ENCODE data around the gene SGMS2. TPM values are rescaled to one million over a fixed set of nuclear protein-coding genes. Genes with fewer than 3 reads are reported as not detected.

The SGMS2 gene
- total and polyA plus RNA-seq, 9 of the 15 experiments (the other 6 are each of a cell fraction or from before 2014, with no cell fraction given) = 0.07 to 0.25 (median 0.11) TPM; not detected in 5

DNA sequence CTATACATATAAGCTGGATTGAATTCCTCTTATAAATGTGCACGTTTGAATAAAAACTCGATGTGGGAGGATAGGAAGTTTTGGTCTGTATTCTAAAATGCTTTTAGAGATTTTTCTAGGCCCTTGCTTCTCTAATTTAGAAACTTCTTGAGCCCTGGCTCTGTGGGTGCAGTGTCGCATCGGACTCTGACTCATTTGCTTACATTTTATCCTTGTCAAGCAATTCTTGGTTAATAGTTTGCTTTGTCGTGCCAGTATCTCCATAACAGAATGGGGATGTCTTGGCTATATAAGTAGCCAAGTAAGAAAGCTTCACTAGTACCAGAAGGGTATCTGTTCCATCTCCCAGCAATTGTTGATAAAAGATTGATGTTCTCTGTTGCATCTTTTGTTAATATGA lies 10.7 kb downstream of the SGMS2 start (continued):
- TF ChIP-seq, protein P1, sequence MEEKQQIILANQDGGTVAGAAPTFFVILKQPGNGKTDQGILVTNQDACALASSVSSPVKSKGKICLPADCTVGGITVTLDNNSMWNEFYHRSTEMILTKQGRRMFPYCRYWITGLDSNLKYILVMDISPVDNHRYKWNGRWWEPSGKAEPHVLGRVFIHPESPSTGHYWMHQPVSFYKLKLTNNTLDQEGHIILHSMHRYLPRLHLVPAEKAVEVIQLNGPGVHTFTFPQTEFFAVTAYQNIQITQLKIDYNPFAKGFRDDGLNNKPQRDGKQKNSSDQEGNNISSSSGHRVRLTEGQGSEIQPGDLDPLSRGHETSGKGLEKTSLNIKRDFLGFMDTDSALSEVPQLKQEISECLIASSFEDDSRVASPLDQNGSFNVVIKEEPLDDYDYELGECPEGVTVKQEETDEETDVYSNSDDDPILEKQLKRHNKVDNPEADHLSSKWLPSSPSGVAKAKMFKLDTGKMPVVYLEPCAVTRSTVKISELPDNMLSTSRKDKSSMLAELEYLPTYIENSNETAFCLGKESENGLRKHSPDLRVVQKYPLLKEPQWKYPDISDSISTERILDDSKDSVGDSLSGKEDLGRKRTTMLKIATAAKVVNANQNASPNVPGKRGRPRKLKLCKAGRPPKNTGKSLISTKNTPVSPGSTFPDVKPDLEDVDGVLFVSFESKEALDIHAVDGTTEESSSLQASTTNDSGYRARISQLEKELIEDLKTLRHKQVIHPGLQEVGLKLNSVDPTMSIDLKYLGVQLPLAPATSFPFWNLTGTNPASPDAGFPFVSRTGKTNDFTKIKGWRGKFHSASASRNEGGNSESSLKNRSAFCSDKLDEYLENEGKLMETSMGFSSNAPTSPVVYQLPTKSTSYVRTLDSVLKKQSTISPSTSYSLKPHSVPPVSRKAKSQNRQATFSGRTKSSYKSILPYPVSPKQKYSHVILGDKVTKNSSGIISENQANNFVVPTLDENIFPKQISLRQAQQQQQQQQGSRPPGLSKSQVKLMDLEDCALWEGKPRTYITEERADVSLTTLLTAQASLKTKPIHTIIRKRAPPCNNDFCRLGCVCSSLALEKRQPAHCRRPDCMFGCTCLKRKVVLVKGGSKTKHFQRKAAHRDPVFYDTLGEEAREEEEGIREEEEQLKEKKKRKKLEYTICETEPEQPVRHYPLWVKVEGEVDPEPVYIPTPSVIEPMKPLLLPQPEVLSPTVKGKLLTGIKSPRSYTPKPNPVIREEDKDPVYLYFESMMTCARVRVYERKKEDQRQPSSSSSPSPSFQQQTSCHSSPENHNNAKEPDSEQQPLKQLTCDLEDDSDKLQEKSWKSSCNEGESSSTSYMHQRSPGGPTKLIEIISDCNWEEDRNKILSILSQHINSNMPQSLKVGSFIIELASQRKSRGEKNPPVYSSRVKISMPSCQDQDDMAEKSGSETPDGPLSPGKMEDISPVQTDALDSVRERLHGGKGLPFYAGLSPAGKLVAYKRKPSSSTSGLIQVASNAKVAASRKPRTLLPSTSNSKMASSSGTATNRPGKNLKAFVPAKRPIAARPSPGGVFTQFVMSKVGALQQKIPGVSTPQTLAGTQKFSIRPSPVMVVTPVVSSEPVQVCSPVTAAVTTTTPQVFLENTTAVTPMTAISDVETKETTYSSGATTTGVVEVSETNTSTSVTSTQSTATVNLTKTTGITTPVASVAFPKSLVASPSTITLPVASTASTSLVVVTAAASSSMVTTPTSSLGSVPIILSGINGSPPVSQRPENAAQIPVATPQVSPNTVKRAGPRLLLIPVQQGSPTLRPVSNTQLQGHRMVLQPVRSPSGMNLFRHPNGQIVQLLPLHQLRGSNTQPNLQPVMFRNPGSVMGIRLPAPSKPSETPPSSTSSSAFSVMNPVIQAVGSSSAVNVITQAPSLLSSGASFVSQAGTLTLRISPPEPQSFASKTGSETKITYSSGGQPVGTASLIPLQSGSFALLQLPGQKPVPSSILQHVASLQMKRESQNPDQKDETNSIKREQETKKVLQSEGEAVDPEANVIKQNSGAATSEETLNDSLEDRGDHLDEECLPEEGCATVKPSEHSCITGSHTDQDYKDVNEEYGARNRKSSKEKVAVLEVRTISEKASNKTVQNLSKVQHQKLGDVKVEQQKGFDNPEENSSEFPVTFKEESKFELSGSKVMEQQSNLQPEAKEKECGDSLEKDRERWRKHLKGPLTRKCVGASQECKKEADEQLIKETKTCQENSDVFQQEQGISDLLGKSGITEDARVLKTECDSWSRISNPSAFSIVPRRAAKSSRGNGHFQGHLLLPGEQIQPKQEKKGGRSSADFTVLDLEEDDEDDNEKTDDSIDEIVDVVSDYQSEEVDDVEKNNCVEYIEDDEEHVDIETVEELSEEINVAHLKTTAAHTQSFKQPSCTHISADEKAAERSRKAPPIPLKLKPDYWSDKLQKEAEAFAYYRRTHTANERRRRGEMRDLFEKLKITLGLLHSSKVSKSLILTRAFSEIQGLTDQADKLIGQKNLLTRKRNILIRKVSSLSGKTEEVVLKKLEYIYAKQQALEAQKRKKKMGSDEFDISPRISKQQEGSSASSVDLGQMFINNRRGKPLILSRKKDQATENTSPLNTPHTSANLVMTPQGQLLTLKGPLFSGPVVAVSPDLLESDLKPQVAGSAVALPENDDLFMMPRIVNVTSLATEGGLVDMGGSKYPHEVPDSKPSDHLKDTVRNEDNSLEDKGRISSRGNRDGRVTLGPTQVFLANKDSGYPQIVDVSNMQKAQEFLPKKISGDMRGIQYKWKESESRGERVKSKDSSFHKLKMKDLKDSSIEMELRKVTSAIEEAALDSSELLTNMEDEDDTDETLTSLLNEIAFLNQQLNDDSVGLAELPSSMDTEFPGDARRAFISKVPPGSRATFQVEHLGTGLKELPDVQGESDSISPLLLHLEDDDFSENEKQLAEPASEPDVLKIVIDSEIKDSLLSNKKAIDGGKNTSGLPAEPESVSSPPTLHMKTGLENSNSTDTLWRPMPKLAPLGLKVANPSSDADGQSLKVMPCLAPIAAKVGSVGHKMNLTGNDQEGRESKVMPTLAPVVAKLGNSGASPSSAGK (IDR thresholded peaks at IDR 0.05) = no peak
- TF ChIP-seq MCM3 (IDR thresholded peaks at IDR 0.05) (no peak), ZNF282 (CRISPR knock-in tag; IDR thresholded peaks at IDR 0.05) (no peak), NUFIP1 (IDR thresholded peaks at IDR 0.05; ENCODE audit: partially characterized antibody) (no peak), SRSF9 (IDR thresholded peaks at IDR 0.05; ENCODE audit: borderline replicate concordance, low read depth, low read length) (no peak), MAFK (IDR thresholded peaks at IDR 0.05; ENCODE audit: low read length) (no peak)
- TF ChIP-seq, protein P2, sequence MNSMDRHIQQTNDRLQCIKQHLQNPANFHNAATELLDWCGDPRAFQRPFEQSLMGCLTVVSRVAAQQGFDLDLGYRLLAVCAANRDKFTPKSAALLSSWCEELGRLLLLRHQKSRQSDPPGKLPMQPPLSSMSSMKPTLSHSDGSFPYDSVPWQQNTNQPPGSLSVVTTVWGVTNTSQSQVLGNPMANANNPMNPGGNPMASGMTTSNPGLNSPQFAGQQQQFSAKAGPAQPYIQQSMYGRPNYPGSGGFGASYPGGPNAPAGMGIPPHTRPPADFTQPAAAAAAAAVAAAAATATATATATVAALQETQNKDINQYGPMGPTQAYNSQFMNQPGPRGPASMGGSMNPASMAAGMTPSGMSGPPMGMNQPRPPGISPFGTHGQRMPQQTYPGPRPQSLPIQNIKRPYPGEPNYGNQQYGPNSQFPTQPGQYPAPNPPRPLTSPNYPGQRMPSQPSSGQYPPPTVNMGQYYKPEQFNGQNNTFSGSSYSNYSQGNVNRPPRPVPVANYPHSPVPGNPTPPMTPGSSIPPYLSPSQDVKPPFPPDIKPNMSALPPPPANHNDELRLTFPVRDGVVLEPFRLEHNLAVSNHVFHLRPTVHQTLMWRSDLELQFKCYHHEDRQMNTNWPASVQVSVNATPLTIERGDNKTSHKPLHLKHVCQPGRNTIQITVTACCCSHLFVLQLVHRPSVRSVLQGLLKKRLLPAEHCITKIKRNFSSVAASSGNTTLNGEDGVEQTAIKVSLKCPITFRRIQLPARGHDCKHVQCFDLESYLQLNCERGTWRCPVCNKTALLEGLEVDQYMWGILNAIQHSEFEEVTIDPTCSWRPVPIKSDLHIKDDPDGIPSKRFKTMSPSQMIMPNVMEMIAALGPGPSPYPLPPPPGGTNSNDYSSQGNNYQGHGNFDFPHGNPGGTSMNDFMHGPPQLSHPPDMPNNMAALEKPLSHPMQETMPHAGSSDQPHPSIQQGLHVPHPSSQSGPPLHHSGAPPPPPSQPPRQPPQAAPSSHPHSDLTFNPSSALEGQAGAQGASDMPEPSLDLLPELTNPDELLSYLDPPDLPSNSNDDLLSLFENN (IDR thresholded peaks at IDR 0.05; ENCODE audit: low read depth in 2 of 2, low read length in 2 of 2) = no peak
